ENCODE measurements around the gene CTIF. TPM values are rescaled to one million over a fixed set of nuclear protein-coding genes. Genes with fewer than 3 reads are reported as not detected.

Gene CTIF
- total and polyA plus RNA-seq, 12 donors = 44.5 to 74.1 (median 58.9) TPM

- H3K27me3 ChIP-seq = no peaks in the 10 kb centered on the region
- DNase-seq (no peak), ATAC-seq (no peak)
- intact Hi-C loops (cut with DNase I) = loop anchor here in 1 of 10 donors (5.0 to 10.0 kb wide), 2 partner anchors 67 to 260 kb away; no protein-coding TSS in a partner anchor
- TF ChIP-seq CTCF (IDR thresholded peaks at IDR 0.05) = no peak
- H3K27ac ChIP-seq = peak overlapping the region in 2 of 10 donors; percentile 48 to 80
- WGBS, 2 donors = 84 to 85% methylated on average over 5 of the region's 5 CpGs
- H3K4me1 ChIP-seq = peaks cover 32 to 97% (median 75%) of the 10 kb centered on the region in 9 donors
- no peak overlapping the region for H3K4me3 ChIP-seq
- no peaks in the 10 kb centered on the region for H3K9me3 ChIP-seq
- peaks cover 0 to 16% (median 0%) of the 10 kb centered on the region in 9 donors for H3K36me3 ChIP-seq
These were observed 246.3 kb downstream of the CTIF start for GRCh38 chr18:48785091-48785614.

- Histone ChIP-seq H3K4me3 (no peak overlapping the region), H3K27me3 (no peaks in the 10 kb centered on the region), H3K9me3 (no peaks in the 10 kb centered on the region), H3K27ac (peak overlapping the region in 2 of 10 donors; percentile 42 to 80), H3K4me1 (peaks cover 32 to 97% (median 75%) of the 10 kb centered on the region in 9 donors), H3K36me3 (peaks cover 0 to 16% (median 0%) of the 10 kb centered on the region in 9 donors)
- no peak for TF ChIP-seq CTCF (IDR thresholded peaks at IDR 0.05)
- no peak for ATAC-seq
- 92 to 94% methylated on average over 12 of the region's 12 CpGs for WGBS, 2 donors
- intact Hi-C loops (cut with DNase I) = loop anchor here in 1 of 10 donors (5.0 to 10.0 kb wide), 2 partner anchors 66 to 259 kb away; no protein-coding TSS in a partner anchor
- DNase-seq = no peak
These were observed 247.1 kb downstream of the CTIF start for GRCh38 chr18:48785736-48786454.

GRCh38 chr18:48786455-48787202 is 247.8 kb downstream of the CTIF start:
- Histone ChIP-seq H3K4me3 (no peak overlapping the region), H3K27me3 (no peaks in the 10 kb centered on the region), H3K36me3 (peaks cover 0 to 16% (median 0%) of the 10 kb centered on the region in 9 donors), H3K9me3 (no peaks in the 10 kb centered on the region), H3K4me1 (peaks cover 37 to 97% (median 75%) of the 10 kb centered on the region in 9 donors), H3K27ac (peak overlapping the region in 2 of 10 donors; percentile 16 to 94)
- 88% methylated on average over 10 of the region's 10 CpGs for WGBS, 2 donors
- ATAC-seq (no peak), DNase-seq (no peak)
- TF ChIP-seq CTCF (IDR thresholded peaks at IDR 0.05) = no peak
- intact Hi-C loops (cut with DNase I) = loop anchor here in 1 of 10 donors (5.0 to 10.0 kb wide), 2 partner anchors 66 to 258 kb away; no protein-coding TSS in a partner anchor

Measured in heart right ventricle (tissue), 16 donors.